ENCODE results near the gene TADA1.

The TADA1 gene

GRCh38 chr1:166875734-166876539 lies at the start of gene TADA1:
TSS of gene TADA1 (minus strand) at chr1:166876264. CDS start at chr1:166876233, 31 bp downstream.
- DNase-seq: peak; percentile 98

- DNase-seq: no peak
These were observed 48.9 kb upstream of the TADA1 start for GRCh38 chr1:166924823-166925541.

- no peak for DNase-seq
These were observed 44.8 kb upstream of the TADA1 start for GRCh38 chr1:166920561-166921475.

GRCh38 chr1:166918956-166919316 lies 42.9 kb upstream of the TADA1 start:
- DNase-seq: no peak

GRCh38 chr1:166918088-166918955 lies 42.3 kb upstream of the TADA1 start:
- DNase-seq: no peak

GRCh38 chr1:166915941-166916340 lies 39.9 kb upstream of the TADA1 start:
- DNase-seq: peak; percentile 41

GRCh38 chr1:166915042-166915441 lies 39.0 kb upstream of the TADA1 start:
- no peak for DNase-seq

GRCh38 chr1:166914111-166914510 lies 38.0 kb upstream of the TADA1 start:
- DNase-seq: peak; percentile 10

GRCh38 chr1:166911624-166912023 lies 35.6 kb upstream of the TADA1 start:
- no peak for DNase-seq

GRCh38 chr1:166910396-166910994 lies 34.4 kb upstream of the TADA1 start:
- peak; percentile 80 for DNase-seq

GRCh38 chr1:166908942-166909341 lies 32.9 kb upstream of the TADA1 start:
- no peak for DNase-seq

GRCh38 chr1:166907763-166908162 lies 31.7 kb upstream of the TADA1 start:
- DNase-seq: no peak

GRCh38 chr1:166907051-166907450 lies 31.0 kb upstream of the TADA1 start:
- no peak for DNase-seq

GRCh38 chr1:166906647-166907046 lies 30.6 kb upstream of the TADA1 start:
- DNase-seq: no peak

- peak; percentile 63 for DNase-seq
These were observed 29.8 kb upstream of the TADA1 start for GRCh38 chr1:166905900-166906299.

GRCh38 chr1:166905136-166905535 lies 29.1 kb upstream of the TADA1 start:
- no peak for DNase-seq

GRCh38 chr1:166903232-166903631 lies 27.2 kb upstream of the TADA1 start:
- no peak for DNase-seq

GRCh38 chr1:166902279-166902678 lies 26.2 kb upstream of the TADA1 start:
- peak; percentile 42 for DNase-seq

- peak; percentile 6 for DNase-seq
These were observed 24.9 kb upstream of the TADA1 start for GRCh38 chr1:166900987-166901386.

- no peak for DNase-seq
These were observed 23.7 kb upstream of the TADA1 start for GRCh38 chr1:166899769-166900168.

- DNase-seq: no peak
These were observed 19.7 kb upstream of the TADA1 start for GRCh38 chr1:166895766-166896165.

GRCh38 chr1:166889776-166890175 lies 13.7 kb upstream of the TADA1 start:
- no peak for DNase-seq
